ENCODE data around the gene FEN1.

Gene FEN1

DNA sequence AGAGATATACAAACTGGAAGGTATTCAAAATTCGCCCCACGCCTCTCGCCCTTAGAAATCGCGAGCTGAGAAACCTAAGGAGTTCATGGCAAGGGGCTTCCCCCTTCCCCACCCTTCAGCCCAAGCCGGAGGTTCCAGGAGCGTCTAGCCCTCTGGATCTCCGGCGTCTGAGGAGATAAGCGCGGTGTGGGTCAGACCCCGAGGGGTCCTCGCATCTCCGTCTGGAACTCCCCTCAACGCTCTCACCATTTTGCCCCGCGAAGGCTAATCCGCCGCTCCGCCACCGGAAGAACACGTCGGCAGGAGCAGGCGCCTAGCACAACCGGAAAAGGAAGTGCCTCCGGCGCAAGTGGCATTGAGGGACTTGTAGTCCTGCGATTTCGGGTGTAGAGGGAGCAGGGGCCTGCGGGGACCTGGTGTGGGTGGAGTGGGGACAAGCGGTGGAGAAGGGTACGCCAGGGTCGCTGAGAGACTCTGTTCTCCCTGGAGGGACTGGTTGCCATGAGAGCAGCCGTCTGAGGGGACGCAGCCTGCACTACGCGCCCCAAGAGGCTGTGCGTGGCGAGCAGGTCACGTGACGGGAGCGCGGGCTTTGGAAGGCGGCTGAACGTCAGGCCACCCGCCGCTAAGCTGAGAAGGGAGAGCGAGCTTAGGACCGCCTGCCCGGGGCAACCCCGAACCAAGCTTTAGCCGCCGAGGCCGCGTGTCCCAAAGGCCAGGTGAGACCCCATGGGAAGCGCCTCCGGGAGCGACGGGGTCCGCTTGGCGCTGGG, at the start of gene FEN1, which contains the start of gene TMEM258:
Gene FEN1 (plus strand): TSS at position 602 of the 773 bp plus-strand sequence. CDS start 2,451 bp downstream, outside the sequence.
Gene TMEM258 (minus strand): TSS at position 290 of the 773 bp plus-strand sequence. CDS start 41 bp downstream, at position 249.
- no peaks in the 10 kb centered on the region for H3K27me3 ChIP-seq (ENCODE audit: insufficient read depth, low read depth, severe bottlenecking)
- peak within 1 kb of the TSS; percentile 98 for H3K4me3 ChIP-seq (ENCODE audit: low read depth, low read length)
- peak within 1 kb of the TSS; percentile 100 for H3K27ac ChIP-seq
- no peaks in the 10 kb centered on the region for H3K9me3 ChIP-seq (ENCODE audit: severe bottlenecking)
- H3K36me3 ChIP-seq, result peaks cover 76% of the 10 kb centered on the region
- TF ChIP-seq CTCF (IDR thresholded peaks at IDR 0.05; ENCODE audit: low read depth, low read length), result no peak
- peak; percentile 93 for DNase-seq

GRCh38 chr11:61743486-61744095, 49.1 kb upstream of the FEN1 start:
- Histone ChIP-seq H3K27me3 (ENCODE audit: insufficient read depth, low read depth, severe bottlenecking) (no peaks in the 10 kb centered on the region), H3K36me3 (no peaks in the 10 kb centered on the region)
- DNase-seq, result no peak

DNA sequence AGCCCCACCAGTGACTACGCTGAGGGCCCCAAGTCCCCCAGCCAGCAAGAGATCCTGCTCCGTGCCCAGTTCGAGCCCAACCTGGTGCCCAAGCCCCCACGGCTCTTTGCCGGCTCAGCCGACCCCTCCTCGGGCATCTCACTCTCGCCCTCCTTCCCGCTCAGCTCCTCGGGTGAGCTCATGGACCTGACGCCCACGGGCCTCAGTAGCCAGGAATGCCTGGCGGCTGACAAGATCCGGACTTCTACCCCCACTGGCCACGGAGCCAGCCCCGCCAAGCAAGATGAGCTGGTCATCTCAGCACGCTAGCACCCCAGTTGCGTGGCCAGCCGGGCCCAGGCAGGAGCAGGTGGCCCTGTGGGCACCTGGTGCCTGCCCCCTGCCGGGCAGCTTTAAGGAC, 48.5 kb upstream of the FEN1 start:
- Histone ChIP-seq H3K27ac (no peak overlapping the region), H3K27me3 (ENCODE audit: insufficient read depth, low read depth, severe bottlenecking) (no peaks in the 10 kb centered on the region), H3K4me3 (ENCODE audit: low read depth, low read length) (no peak overlapping the region)

More at GRCh38 chr11:61743486-61744095, 49.1 kb upstream of the FEN1 start:
- Histone ChIP-seq H3K27ac (no peak overlapping the region), H3K4me3 (ENCODE audit: low read depth, low read length) (no peak overlapping the region), H3K9me3 (ENCODE audit: severe bottlenecking) (no peaks in the 10 kb centered on the region)
- TF ChIP-seq CTCF (IDR thresholded peaks at IDR 0.05; ENCODE audit: low read depth, low read length), result no peak

GRCh38 chr11:61744609-61745156, 48.0 kb upstream of the FEN1 start:
- no peak overlapping the region; the same call in 1 of the 2 replicates for H3K27ac ChIP-seq
- TF ChIP-seq CTCF (IDR thresholded peaks at IDR 0.05; ENCODE audit: low read depth, low read length), result no peak
- H3K9me3 ChIP-seq (ENCODE audit: severe bottlenecking), result no peaks in the 10 kb centered on the region
- DNase-seq, result no peak
- H3K27me3 ChIP-seq (ENCODE audit: insufficient read depth, low read depth, severe bottlenecking), result no peaks in the 10 kb centered on the region
- no peak overlapping the region for H3K4me3 ChIP-seq (ENCODE audit: low read depth, low read length)
- H3K36me3 ChIP-seq, result no peaks in the 10 kb centered on the region

More for the DNA sequence above, 48.5 kb upstream of the FEN1 start:
- H3K36me3 ChIP-seq, result no peaks in the 10 kb centered on the region
- no peak for DNase-seq
- TF ChIP-seq CTCF (IDR thresholded peaks at IDR 0.05; ENCODE audit: low read depth, low read length), result no peak
- H3K9me3 ChIP-seq (ENCODE audit: severe bottlenecking), result no peaks in the 10 kb centered on the region

DNA sequence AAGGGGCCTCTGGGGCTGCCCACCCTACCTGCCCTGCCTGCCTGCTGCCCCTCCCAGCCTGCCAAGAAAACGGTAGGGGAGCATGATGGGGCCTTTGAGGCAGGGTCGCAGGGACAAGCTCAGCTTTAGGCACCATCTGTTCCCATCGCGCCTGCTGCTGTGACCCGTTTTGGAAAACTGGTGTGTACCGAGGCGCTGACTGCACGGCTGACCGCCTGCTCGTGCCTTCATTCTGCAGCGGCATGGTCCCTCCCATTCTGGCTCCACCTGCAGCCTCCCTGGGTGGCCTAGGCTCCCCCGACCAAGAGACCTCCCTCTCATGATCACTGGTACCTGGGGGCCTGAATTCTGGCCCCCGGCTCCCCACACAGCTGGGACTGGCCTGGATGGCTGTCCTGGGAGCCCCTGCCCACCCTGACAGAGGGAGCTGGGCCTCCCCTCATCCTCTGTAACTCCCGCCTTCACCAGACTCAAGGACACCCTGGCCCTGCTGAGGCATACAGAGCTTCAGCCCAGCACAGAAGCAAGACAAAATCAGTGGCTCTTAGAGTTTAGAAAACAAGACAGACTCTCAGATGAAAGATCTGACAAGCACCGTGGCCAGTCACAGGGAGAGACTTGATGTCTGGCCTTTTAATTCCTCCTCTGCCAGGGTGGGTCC, 46.8 kb upstream of the FEN1 start:
- no peaks in the 10 kb centered on the region for H3K27me3 ChIP-seq (ENCODE audit: insufficient read depth, low read depth, severe bottlenecking)
- H3K27ac ChIP-seq, result peak overlapping the region; percentile 53
- no peaks in the 10 kb centered on the region for H3K9me3 ChIP-seq (ENCODE audit: severe bottlenecking)
- no peak for TF ChIP-seq CTCF (IDR thresholded peaks at IDR 0.05; ENCODE audit: low read depth, low read length)
- peak; percentile 63 for DNase-seq
- H3K4me3 ChIP-seq (ENCODE audit: low read depth, low read length), result no peak overlapping the region
- H3K36me3 ChIP-seq, result no peaks in the 10 kb centered on the region

All from WERI-Rb-1 (cell line).